Esophagus mucosa (tissue), 1 donor: ENCODE measurements around the gene ZNF397. TPM values are rescaled to one million over a fixed set of nuclear protein-coding genes. Genes with fewer than 3 reads are reported as not detected.

ENCODE experiments used
- ATAC-seq: fragments of 200-7000 bp; cut with Tn5 transposase; one replicate; pipeline ENCODE4 v1.9.1; 2020
- total RNA-seq: library from RNA; stranded (reverse); gene quantifications from one replicate; pipeline ENCODE4 v1.2.4, GENCODE V29; 2023
- donor health status: DM: yes; HTN: yes; CAD: no.

The ZNF397 gene
- total RNA-seq, 1 donor from 2014 or later = 9.0 TPM

DNA sequence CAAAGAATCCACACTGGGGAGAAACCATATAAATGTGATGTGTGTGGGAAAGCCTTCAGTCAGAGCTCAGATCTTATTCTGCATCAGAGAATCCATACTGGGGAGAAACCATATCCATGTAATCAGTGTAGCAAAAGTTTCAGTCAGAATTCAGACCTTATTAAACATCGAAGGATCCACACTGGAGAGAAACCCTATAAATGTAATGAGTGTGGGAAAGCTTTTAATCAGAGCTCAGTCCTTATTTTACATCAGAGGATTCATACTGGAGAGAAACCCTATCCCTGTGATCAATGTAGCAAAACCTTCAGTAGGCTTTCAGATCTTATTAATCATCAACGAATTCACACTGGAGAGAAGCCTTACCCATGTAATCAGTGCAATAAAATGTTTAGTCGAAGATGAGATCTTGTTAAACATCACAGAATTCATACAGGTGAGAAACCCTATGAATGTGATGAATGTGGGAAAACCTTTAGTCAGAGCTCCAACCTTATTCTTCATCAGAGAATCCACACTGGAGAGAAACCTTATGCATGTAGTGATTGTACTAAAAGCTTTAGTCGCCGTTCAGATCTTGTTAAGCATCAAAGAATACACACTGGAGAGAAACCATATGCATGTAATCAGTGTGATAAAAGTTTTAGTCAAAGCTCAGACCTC lies 65.9 kb downstream of the ZNF397 start:
- ATAC-seq = no peak

Other genes with a start within 250 kb of the ZNF397 start
- gene MAPRE2, start 199.6 kb upstream of the ZNF397 start, total RNA-seq = 4.5 TPM
- gene ZSCAN30, start 49.2 kb downstream of the ZNF397 start, total RNA-seq = 5.9 TPM
- 26.7 TPM for gene ZNF24, start 103.4 kb downstream of the ZNF397 start, total RNA-seq
- gene ZNF396, start 136.3 kb downstream of the ZNF397 start, total RNA-seq = 0.80 TPM